Suprapubic skin (tissue), 4 donors: ENCODE data around the gene CD72. TPM values are rescaled to one million over a fixed set of nuclear protein-coding genes. Genes with fewer than 3 reads are reported as not detected.

ENCODE experiments used
- DNase-seq, 2 donors: peaks; one replicate each; pipeline ENCODE4 v3.0.0-alpha.2; 2019; ENCODE audit warnings: low spot score in 2 of 2
- H3K27ac ChIP-seq: fragments of 200-600 bp; sonication (generic); one replicate; pipeline ENCODE4 v1.5.1; 2019
- H3K27me3 ChIP-seq: fragments of 200-600 bp; sonication (generic); one replicate; pipeline ENCODE4 v1.5.1; 2019
- H3K36me3 ChIP-seq: fragments of 200-600 bp; sonication (generic); one replicate; pipeline ENCODE4 v1.5.1; 2019
- H3K4me1 ChIP-seq: fragments of 200-600 bp; sonication (generic); one replicate; pipeline ENCODE4 v1.5.1; 2019
- H3K4me3 ChIP-seq: fragments of 200-600 bp; sonication (generic); one replicate; pipeline ENCODE4 v1.5.1; 2019; ENCODE audit warnings: mild to moderate bottlenecking
- H3K9me3 ChIP-seq: fragments of 200-600 bp; sonication (generic); one replicate; pipeline ENCODE4 v1.5.1; 2019
- EP300 ChIP-seq: sonication (generic); formaldehyde crosslinking; IDR thresholded peaks from one replicate; pipeline ENCODE4 v1.6.1; 2017; ENCODE audit warnings: antibody characterized with exemption
- POLR2A ChIP-seq, 2 donors: fragments of 450-650 bp; IDR thresholded peaks; one replicate each; pipeline ENCODE4 v1.6.1; 2017; ENCODE audit warnings: antibody characterized with exemption in 2 of 2, mild to moderate bottlenecking in 2 of 2, moderate library complexity in 2 of 2
- POLR2AphosphoS5 ChIP-seq, 3 donors: sonication (generic); formaldehyde crosslinking; IDR thresholded peaks; one replicate each; pipeline ENCODE4 v1.6.1; 2017; ENCODE audit warnings: antibody characterized with exemption in 3 of 3
- WGBS: methylation state at CpG from one replicate; pipeline ENCODE4 v1.1.5; 2018; 5-methylcytosine and 5-hydroxymethylcytosine counted together
- total RNA-seq, 4 donors: library from RNA; depleted of rRNA; stranded (reverse); fragments of >200 nt; gene quantifications; one replicate each; pipeline ENCODE4 v1.1.0, GENCODE V29; 2016
- TF ChIP-seq, protein P1 (sequence below), 2 donors: fragments of 200-600 bp in 1 of 2; fragments of 450-650 bp in 1 of 2; sonication (generic) in 1 of 2; IDR thresholded peaks; one replicate each; pipeline ENCODE4 v1.5.1; 2016 to 2019; ENCODE audit warnings: antibody characterized with exemption in 2 of 2, mild to moderate bottlenecking in 1 of 2, moderate library complexity in 1 of 2

The CD72 gene
- total RNA-seq, 4 donors from 2014 or later, result 1.9 to 16.7 (median 4.9) TPM

- TF ChIP-seq EP300 (no peak), POLR2AphosphoS5 (IDR thresholded peaks at IDR 0.05) (no peak), POLR2A (IDR thresholded peaks at IDR 0.05) (no peak)
- TF ChIP-seq, protein P1, sequence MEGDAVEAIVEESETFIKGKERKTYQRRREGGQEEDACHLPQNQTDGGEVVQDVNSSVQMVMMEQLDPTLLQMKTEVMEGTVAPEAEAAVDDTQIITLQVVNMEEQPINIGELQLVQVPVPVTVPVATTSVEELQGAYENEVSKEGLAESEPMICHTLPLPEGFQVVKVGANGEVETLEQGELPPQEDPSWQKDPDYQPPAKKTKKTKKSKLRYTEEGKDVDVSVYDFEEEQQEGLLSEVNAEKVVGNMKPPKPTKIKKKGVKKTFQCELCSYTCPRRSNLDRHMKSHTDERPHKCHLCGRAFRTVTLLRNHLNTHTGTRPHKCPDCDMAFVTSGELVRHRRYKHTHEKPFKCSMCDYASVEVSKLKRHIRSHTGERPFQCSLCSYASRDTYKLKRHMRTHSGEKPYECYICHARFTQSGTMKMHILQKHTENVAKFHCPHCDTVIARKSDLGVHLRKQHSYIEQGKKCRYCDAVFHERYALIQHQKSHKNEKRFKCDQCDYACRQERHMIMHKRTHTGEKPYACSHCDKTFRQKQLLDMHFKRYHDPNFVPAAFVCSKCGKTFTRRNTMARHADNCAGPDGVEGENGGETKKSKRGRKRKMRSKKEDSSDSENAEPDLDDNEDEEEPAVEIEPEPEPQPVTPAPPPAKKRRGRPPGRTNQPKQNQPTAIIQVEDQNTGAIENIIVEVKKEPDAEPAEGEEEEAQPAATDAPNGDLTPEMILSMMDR (IDR thresholded peaks at IDR 0.05), result no peak
- no peak overlapping the region for H3K27ac ChIP-seq
- H3K4me1 ChIP-seq, result peaks cover 32% of the 10 kb centered on the region
- no peak overlapping the region for H3K4me3 ChIP-seq
- H3K27me3 ChIP-seq, result no peaks in the 10 kb centered on the region
- H3K36me3 ChIP-seq, result peaks cover 30% of the 10 kb centered on the region
- no peak for DNase-seq
- 91% methylated on average over 7 of the region's 7 CpGs for WGBS
- no peaks in the 10 kb centered on the region for H3K9me3 ChIP-seq
These were observed 10.0 kb downstream of the CD72 start for GRCh38 chr9:35608221-35608620.

DNA sequence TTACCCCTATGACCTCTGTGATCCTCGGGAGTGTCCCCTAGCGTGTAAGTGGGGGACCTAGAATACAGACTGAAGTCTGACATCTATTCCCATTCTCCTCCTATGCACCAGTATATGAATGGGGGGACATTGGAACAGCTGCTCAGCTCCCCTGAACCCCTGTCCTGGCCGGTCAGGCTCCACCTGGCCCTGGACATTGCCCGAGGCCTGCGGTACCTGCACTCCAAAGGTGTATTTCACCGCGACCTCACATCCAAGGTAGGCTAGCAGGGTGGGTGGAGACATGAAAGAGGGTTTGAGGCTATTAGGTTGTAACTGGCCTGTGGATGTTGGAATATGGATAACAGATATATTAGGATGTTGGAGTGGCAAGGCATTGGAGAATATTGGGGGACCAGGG, 11.5 kb downstream of the CD72 start:
- Histone ChIP-seq H3K9me3 (no peaks in the 10 kb centered on the region), H3K4me1 (peaks cover 37% of the 10 kb centered on the region), H3K36me3 (peaks cover 30% of the 10 kb centered on the region), H3K27ac (no peak overlapping the region), H3K4me3 (no peak overlapping the region), H3K27me3 (no peaks in the 10 kb centered on the region)
- DNase-seq, result no peak
- 87% methylated on average over 7 of the region's 7 CpGs for WGBS
- TF ChIP-seq EP300, result no peak
- no peak for TF ChIP-seq POLR2AphosphoS5 (IDR thresholded peaks at IDR 0.05)
- TF ChIP-seq POLR2A (IDR thresholded peaks at IDR 0.05), result no peak
- TF ChIP-seq, protein P1 (IDR thresholded peaks at IDR 0.05), result no peak

- peak overlapping the region; percentile 91 for H3K4me3 ChIP-seq
- H3K27me3 ChIP-seq, result no peaks in the 10 kb centered on the region
- peak overlapping the region; percentile 95 for H3K27ac ChIP-seq
- WGBS, result 4% methylated on average over 5 of the region's 5 CpGs
- peaks cover 30% of the 10 kb centered on the region for H3K36me3 ChIP-seq
- TF ChIP-seq POLR2AphosphoS5 (IDR thresholded peaks at IDR 0.05) (no peak), POLR2A (IDR thresholded peaks at IDR 0.05) (no peak), EP300 (no peak)
- TF ChIP-seq, protein P1 (IDR thresholded peaks at IDR 0.05), result no peak
- H3K4me1 ChIP-seq, result peaks cover 37% of the 10 kb centered on the region
- H3K9me3 ChIP-seq, result no peaks in the 10 kb centered on the region
- DNase-seq, result no peak
These were observed 12.1 kb downstream of the CD72 start for GRCh38 chr9:35606138-35606504.

GRCh38 chr9:35605351-35606137, 12.7 kb downstream of the CD72 start:
- peak in 1 of 2 donors; percentile 81 for DNase-seq
- H3K27ac ChIP-seq, result peak overlapping the region; percentile 95
- no peaks in the 10 kb centered on the region for H3K27me3 ChIP-seq
- peaks cover 30% of the 10 kb centered on the region for H3K36me3 ChIP-seq
- WGBS, result 0% methylated on average over 5 of the region's 76 CpGs
- no peak for TF ChIP-seq POLR2A (IDR thresholded peaks at IDR 0.05)
- no peak for TF ChIP-seq EP300
- TF ChIP-seq, protein P1 (IDR thresholded peaks at IDR 0.05), result no peak
- no peak for TF ChIP-seq POLR2AphosphoS5 (IDR thresholded peaks at IDR 0.05)
- H3K9me3 ChIP-seq, result no peaks in the 10 kb centered on the region
- H3K4me1 ChIP-seq, result peaks cover 37% of the 10 kb centered on the region
- peak overlapping the region; percentile 91 for H3K4me3 ChIP-seq

- WGBS, result under 1% methylated on average over 15 of the region's 55 CpGs
- H3K27me3 ChIP-seq, result no peaks in the 10 kb centered on the region
- peaks cover 42% of the 10 kb centered on the region for H3K4me1 ChIP-seq
- peak; percentile 86 for DNase-seq
- peak within 1 kb of the TSS; percentile 95 for H3K27ac ChIP-seq
- no peaks in the 10 kb centered on the region for H3K9me3 ChIP-seq
- peaks cover 25% of the 10 kb centered on the region for H3K36me3 ChIP-seq
- no peak for TF ChIP-seq EP300
- TF ChIP-seq POLR2AphosphoS5 (IDR thresholded peaks at IDR 0.05), result no peak
- TF ChIP-seq, protein P1 (IDR thresholded peaks at IDR 0.05), result no peak
- TF ChIP-seq POLR2A (IDR thresholded peaks at IDR 0.05), result no peak
- H3K4me3 ChIP-seq, result peak within 1 kb of the TSS; percentile 91
These were observed 13.4 kb downstream of the CD72 start, which contains the start of gene TESK1 for GRCh38 chr9:35604578-35605350. Gene TESK1 (plus strand): TSS chr9:35605262. CDS start chr9:35605620, 358 bp downstream.
